ENCODE data around the gene CRYBG2. TPM values are rescaled to one million over a fixed set of nuclear protein-coding genes. Genes with fewer than 3 reads are reported as not detected.

Gene CRYBG2
- total and polyA plus RNA-seq, 5 experiments from 2014 or later = 0.07 to 0.75 (median 0.65) TPM; not detected in 1

DNA sequence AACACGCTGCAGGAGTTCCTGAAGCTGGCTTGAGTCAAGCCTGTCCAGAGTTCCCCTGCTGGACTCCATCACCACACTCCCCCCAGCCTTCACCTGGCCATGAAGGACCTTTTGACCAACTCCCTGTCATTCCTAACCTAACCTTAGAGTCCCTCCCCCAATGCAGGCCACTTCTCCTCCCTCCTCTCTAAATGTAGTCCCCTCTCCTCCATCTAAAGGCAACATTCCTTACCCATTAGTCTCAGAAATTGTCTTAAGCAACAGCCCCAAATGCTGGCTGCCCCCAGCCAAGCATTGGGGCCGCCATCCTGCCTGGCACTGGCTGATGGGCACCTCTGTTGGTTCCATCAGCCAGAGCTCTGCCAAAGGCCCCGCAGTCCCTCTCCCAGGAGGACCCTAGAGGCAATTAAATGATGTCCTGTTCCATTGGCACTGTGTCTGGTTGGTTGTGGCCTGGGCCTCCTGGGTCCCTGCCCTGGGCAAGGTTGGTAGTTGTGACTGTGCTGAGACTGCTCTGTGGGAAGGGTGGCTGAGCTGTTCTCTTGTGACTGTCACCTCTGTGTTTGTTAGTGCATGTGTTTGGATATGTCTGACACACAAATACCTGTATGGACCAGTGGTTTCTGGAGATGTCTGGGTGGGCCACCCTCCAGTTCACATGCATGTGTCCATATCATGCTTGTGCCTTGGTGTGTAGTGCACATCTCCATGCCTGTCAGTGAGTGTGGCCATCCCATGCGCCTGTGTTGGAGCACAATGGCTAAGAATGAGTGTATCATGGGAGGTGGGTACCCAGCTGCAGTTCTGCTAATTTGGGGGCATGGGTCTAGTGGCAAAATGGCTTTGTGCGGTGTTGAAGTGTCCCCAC, 72.6 kb downstream of the CRYBG2 start:
- Mint-ChIP-seq H3K9me3 (no peaks in the 10 kb centered on the region), H3K4me3 (peak overlapping the region; percentile 86 to 95 (median 92)), H3K36me3 (peaks cover 0 to 25% (median 8%) of the 10 kb centered on the region in 3 donors), H3K27me3 (no peaks in the 10 kb centered on the region), H3K4me1 (peaks cover 46 to 94% (median 89%) of the 10 kb centered on the region in 4 donors), H3K27ac (peak overlapping the region; percentile 89 to 100 (median 96))
- DNase-seq (no peak), ATAC-seq (no peak)
- POLR2A ChIA-PET = interaction anchor here (0.6 to 30.4 kb wide), 14 partner anchors 8 to 435 kb away, joined by 3 to 2161 read pairs (median 6); partner anchors contain the start of genes CD52, CEP85, CRYBG2 and UBXN11

DNA sequence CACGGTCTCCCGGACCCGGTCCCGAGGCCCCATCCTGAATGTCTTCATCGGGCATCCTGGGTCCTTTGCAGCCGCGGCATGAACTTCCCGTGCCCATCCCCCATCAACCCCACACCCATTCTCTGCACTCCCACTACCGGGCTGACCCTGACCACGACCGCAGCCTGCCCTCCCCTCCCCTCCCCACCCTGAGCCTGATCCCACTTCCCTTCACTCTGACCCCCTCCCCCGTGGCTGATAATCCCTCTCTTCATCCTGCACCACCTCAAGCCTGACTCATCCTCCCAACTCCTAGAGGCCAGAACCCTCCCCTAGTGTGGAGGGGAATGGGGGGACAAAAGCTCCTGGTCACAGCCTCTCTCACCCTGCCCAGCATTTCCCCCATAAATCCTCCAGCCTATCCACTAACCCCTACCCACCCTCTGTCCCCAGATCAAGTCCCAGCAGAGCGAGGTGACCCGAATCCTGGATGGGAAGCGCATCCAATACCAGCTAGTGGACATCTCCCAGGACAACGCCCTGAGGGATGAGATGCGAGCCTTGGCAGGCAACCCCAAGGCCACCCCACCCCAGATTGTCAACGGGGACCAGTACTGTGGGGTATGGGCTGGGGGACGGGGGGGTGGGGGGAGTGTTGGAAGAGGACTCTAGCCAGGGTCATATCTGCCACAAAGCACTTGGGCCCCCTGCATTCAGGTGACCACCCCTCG, 73.4 kb downstream of the CRYBG2 start:
- Mint-ChIP-seq H3K9me3 (no peaks in the 10 kb centered on the region), H3K36me3 (peaks cover 0 to 27% (median 8%) of the 10 kb centered on the region in 3 donors), H3K27ac (peak overlapping the region; percentile 89 to 100 (median 96)), H3K27me3 (no peaks in the 10 kb centered on the region), H3K4me1 (peaks cover 49 to 94% (median 89%) of the 10 kb centered on the region in 4 donors), H3K4me3 (peak overlapping the region; percentile 86 to 95 (median 93))
- ATAC-seq (no peak), DNase-seq (no peak)
- POLR2A ChIA-PET = interaction anchor here (0.8 to 30.4 kb wide), 13 partner anchors 9 to 152 kb away, joined by 3 to 2161 read pairs (median 7); partner anchors contain the start of genes CD52, CEP85, DHDDS and UBXN11

DNA sequence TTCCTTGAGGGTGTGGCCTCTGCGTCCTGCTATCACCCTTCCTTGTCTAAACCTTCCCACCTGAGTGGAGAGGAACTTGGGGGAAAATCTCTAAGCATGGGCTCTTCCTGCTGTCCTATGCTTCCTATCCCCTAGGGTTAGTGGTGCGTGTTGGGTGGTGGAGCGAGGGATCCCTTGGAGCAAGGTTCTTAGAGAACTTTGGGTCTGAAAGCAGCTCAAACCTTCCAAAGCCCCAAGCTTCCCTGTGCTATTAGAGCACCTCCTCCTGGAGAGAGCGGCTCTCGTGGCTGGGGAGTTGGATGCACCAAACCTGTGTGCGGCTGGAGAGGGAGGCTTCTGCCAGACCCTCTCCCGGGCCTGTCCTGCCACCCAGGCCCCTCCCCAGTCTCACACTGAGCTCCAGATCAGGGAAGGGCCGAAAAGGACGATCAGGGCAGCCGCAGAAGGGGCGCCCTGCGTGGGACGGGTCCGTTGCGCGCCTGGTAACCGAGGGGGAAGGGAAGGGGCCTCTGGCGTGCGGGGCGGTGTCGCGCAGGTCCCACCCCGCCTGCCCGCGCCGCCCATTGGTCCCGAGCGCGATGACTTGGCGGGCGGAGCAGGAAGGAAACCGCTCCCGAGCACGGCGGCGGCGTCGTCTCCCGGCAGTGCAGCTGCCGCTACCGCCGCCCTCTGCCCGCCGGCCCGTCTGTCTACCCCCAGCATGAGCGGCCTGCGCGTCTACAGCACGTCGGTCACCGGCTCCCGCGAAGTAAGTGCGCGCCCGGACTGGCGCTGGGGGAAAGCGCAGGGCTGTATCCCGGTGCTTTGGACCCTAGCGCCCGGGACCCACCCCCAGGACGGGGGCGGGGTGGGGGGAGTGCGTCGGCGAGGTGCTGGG, 74.2 kb downstream of the CRYBG2 start, which contains the start of gene SH3BGRL3:
Gene SH3BGRL3, plus strand, starts transcription at position 631 of the 877 bp plus-strand sequence. Its CDS starts 70 bp downstream, at position 701.
- DNase-seq (peak; percentile 73 to 89 (median 82)), ATAC-seq (peak; percentile 66 to 70)
- peaks cover 0 to 28% (median 8%) of the 10 kb centered on the region in 3 donors for H3K36me3 Mint-ChIP-seq
- peaks cover 46 to 89% (median 87%) of the 10 kb centered on the region in 4 donors for H3K4me1 Mint-ChIP-seq
- no peaks in the 10 kb centered on the region for H3K9me3 Mint-ChIP-seq
- no peaks in the 10 kb centered on the region for H3K27me3 Mint-ChIP-seq
- POLR2A ChIA-PET = interaction anchor here (0.6 to 30.4 kb wide), 15 partner anchors 9 to 192 kb away, joined by 3 to 2161 read pairs (median 5); partner anchors contain the start of genes CD52, CEP85, DHDDS and UBXN11
- peak within 1 kb of the TSS; percentile 93 to 100 (median 96) for H3K27ac Mint-ChIP-seq
- H3K4me3 Mint-ChIP-seq = peak within 1 kb of the TSS; percentile 86 to 95 (median 93)

DNA sequence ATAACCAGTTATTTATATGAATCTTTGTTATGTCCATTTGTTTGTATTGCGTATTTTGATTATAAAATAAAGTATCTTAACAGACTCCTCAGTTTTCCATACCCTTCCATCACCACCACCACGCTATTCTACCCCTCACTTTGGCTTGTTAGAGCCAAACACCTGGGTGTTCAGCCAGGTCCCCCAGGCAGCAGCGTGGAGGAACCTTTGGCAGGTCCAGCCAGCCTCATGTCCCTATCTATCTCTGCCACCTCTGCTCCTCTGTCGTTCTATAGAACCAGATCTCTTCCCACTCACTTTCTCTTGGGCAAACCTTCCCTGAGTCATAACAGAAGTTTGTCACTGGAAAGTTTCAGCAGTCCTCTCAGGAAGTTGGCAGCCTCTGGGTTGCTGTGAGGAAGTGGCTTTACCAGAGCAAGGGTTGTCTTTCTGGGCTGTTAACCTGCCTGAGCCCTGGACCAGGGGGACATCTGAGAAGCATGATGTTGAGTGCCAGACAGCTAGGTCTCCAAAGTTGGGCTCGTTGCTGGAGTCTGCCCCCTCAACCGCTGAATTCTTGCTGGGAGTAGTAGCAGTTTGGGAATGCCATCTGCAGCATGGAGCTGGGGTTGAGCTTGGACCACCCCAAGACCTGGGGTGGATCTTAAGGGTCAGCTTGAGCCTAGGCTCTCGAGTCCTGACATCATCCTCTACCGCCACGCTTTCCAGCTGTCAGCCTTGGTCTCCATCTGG, 75.0 kb downstream of the CRYBG2 start:
- Mint-ChIP-seq H3K4me3 (peak overlapping the region; percentile 84 to 95 (median 90)), H3K4me1 (peaks cover 43 to 86% (median 82%) of the 10 kb centered on the region in 4 donors), H3K27ac (peak overlapping the region; percentile 93 to 98 (median 95)), H3K36me3 (peaks cover 0 to 24% (median 8%) of the 10 kb centered on the region in 3 donors), H3K27me3 (no peaks in the 10 kb centered on the region), H3K9me3 (no peaks in the 10 kb centered on the region)
- POLR2A ChIA-PET = interaction anchor here (0.6 to 30.4 kb wide), 12 partner anchors 8 to 193 kb away, joined by 3 to 2161 read pairs (median 6); partner anchors contain the start of genes CD52, CEP85 and UBXN11
- ATAC-seq (no peak), DNase-seq (no peak)

DNA sequence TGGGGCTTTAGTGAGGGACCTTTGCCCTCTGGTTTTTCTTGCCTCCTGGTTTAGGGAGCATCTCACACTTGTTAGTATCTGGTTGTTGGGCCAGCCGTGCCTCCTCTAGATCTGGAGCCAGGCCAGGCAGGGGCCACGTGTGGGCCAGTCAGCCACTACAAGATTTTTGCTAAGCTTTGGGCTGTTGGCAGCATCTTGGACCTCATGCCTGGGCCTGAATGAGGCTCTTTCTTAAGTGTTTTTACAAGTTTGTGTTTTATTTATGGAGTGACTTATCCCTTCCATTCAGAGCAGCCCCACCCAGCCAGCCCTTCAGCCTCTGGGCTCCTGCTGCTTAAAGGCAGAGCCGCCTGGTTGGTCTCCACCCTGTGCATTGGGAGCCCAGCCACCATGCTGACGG, 75.6 kb downstream of the CRYBG2 start:
- DNase-seq (no peak), ATAC-seq (no peak)
- Mint-ChIP-seq H3K27ac (peak overlapping the region; percentile 85 to 98 (median 95)), H3K4me1 (peaks cover 40 to 81% (median 76%) of the 10 kb centered on the region in 4 donors), H3K4me3 (peak overlapping the region in 6 of 10 donors; percentile 22 to 90 (median 48)), H3K27me3 (no peaks in the 10 kb centered on the region), H3K9me3 (no peaks in the 10 kb centered on the region), H3K36me3 (peaks cover 0 to 21% (median 8%) of the 10 kb centered on the region in 3 donors)
- POLR2A ChIA-PET = interaction anchor here (1.0 to 30.4 kb wide), 4 partner anchors 11 to 100 kb away, joined by 3 to 2161 read pairs (median 107); partner anchors contain the start of genes CD52 and UBXN11

DNA sequence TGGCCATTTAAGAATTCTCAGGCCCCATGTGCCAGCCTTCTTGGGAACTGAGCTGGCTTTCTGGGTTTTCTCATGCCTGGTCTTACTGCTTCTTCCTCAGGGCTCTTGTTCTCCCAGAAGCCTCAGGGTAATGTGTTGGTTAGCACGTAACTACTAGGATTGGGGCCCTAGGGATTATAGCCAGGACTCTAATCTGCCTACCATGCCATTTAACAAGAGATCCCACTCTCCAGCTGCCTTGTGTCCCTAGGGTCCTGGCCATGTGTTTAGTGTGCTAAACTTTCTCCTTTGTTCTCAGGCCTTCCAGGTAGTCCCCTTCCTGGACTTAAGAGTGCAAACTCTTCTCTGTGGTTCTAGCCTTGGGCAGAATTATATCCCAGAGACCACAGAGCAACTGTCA, 76.2 kb downstream of the CRYBG2 start:
- Mint-ChIP-seq H3K4me1 (peaks cover 34 to 75% (median 70%) of the 10 kb centered on the region in 4 donors), H3K36me3 (peaks cover 0 to 22% (median 8%) of the 10 kb centered on the region in 3 donors), H3K27me3 (no peaks in the 10 kb centered on the region), H3K27ac (peak overlapping the region in 9 of 10 donors; percentile 85 to 98 (median 95)), H3K9me3 (no peaks in the 10 kb centered on the region), H3K4me3 (peak overlapping the region in 2 of 10 donors; percentile 32 to 58)
- POLR2A ChIA-PET = interaction anchor here (1.0 to 30.4 kb wide), 3 partner anchors 11 to 40 kb away, joined by 3 to 2161 read pairs (median 197); partner anchors contain the start of genes CD52 and UBXN11
- no peak for ATAC-seq
- no peak for DNase-seq

DNA sequence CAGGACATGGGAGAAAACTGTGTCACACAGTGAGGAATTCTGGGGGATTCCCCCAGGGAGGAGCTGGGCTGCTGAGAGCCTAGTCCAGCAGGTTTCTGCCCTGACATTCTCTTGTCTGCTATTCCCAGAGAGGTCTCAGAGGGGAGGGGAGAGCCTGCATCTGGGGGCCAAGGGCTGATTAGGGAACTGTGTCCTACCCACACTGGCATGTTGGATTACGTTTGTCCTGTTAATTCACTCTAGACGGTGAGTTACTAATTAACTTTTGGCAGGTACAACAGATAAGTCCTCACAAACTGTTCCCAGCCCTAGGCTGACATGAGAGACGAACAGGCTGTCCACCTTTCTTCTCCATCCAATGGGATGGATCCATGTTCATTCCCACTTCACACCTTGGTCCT, 76.7 kb downstream of the CRYBG2 start:
- H3K27me3 Mint-ChIP-seq = no peaks in the 10 kb centered on the region
- peak overlapping the region; percentile 57 to 98 (median 94) for H3K27ac Mint-ChIP-seq
- no peaks in the 10 kb centered on the region for H3K9me3 Mint-ChIP-seq
- peaks cover 32 to 71% (median 66%) of the 10 kb centered on the region in 4 donors for H3K4me1 Mint-ChIP-seq
- peak overlapping the region in 7 of 10 donors; percentile 15 to 77 (median 37) for H3K4me3 Mint-ChIP-seq
- H3K36me3 Mint-ChIP-seq = peaks cover 0 to 22% (median 9%) of the 10 kb centered on the region in 3 donors
- DNase-seq (no peak), ATAC-seq (no peak)
- POLR2A ChIA-PET = interaction anchor here (1.0 to 30.4 kb wide), 3 partner anchors 12 to 41 kb away, joined by 3 to 2161 read pairs (median 197); partner anchors contain the start of genes CD52 and UBXN11

DNA sequence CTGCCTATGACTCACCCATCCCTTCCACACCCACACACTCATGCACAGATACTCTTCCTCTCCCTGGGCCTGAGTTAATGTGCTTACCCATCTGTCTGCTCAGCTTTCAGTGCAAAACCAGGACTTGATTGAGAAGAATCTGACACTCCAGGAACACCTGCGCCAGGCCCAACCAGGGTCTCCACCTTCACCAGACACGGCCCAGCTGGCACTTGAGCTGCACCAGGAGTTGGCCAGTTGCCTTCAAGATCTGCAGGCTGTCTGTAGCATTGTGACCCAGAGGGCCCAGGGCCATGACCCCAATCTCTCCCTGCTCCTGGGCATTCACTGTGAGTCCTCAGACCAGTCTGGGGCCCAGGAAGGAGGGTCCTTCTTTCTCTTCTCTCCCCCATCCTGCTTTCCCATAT, 77.5 kb downstream of the CRYBG2 start:
- Mint-ChIP-seq H3K4me3 (peak overlapping the region in 9 of 10 donors; percentile 8 to 81 (median 70)), H3K27ac (peak overlapping the region; percentile 57 to 98 (median 94)), H3K27me3 (no peaks in the 10 kb centered on the region), H3K36me3 (peaks cover 0 to 28% (median 10%) of the 10 kb centered on the region in 3 donors), H3K4me1 (peaks cover 28 to 64% (median 58%) of the 10 kb centered on the region in 4 donors), H3K9me3 (no peaks in the 10 kb centered on the region)
- POLR2A ChIA-PET = interaction anchor here (1.3 to 30.4 kb wide), 3 partner anchors 13 to 141 kb away, joined by 3 to 2161 read pairs (median 197); partner anchors contain the start of genes CD52 and UBXN11
- ATAC-seq (no peak), DNase-seq (no peak)

DNA sequence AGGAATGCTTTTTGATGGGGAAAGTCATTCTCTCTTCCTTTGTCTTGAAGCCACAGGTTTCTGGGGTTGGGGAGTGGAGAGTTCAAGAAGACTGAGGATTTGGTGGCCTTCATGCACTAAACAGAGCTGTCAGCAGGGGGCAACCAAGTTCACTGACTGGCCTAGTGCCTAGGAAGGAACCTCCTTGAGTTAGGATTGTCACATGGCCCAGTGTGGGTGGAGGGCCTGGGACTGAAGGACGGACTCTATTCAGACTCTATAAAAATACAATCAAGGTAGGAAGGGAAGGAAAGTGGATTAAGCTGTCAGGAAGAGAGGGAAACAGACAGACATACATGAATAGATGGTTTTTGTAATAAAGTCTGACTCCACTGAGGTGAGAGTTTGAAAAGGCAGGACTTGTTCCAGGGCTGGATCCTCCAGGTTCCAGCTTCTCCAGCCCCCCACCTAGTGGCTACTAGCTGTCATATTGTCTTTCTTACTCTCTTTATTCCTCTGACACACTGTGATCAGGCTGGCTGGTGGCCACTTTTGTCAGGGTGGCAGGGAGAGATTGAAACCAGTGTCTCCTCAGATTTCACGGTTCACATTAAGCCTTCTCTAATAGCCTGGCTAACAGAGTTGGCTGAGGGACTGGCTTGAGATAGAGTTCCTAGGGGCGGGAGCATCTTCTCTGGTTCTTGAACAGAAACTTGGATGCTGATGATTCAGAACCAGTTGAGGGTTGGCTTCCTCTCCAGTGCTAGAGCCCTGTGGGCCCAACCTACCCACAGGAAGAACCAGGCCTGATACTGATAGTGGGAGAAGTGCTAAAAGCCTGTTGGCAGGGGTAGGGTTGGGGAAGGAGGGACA, 78.1 kb downstream of the CRYBG2 start:
- no peaks in the 10 kb centered on the region for H3K9me3 Mint-ChIP-seq
- peaks cover 22 to 58% (median 52%) of the 10 kb centered on the region in 4 donors for H3K4me1 Mint-ChIP-seq
- H3K4me3 Mint-ChIP-seq = peak overlapping the region in 9 of 10 donors; percentile 24 to 81 (median 69)
- no peaks in the 10 kb centered on the region for H3K27me3 Mint-ChIP-seq
- H3K36me3 Mint-ChIP-seq = peaks cover 0 to 29% (median 6%) of the 10 kb centered on the region in 3 donors
- POLR2A ChIA-PET = interaction anchor here (0.6 to 30.4 kb wide), 8 partner anchors 13 to 199 kb away, joined by 3 to 2161 read pairs (median 4); partner anchors contain the start of genes CD52, HMGN2 and UBXN11
- peak overlapping the region; percentile 57 to 98 (median 94) for H3K27ac Mint-ChIP-seq
- DNase-seq (peak; percentile 61 to 85 (median 74)), ATAC-seq (peak; percentile 47 to 51)

Data from naive thymus-derived CD8-positive, alpha-beta T cell (primary cell).